Measurements from ENCODE around the gene RBMS2. TPM values are rescaled to one million over a fixed set of nuclear protein-coding genes. Genes with fewer than 3 reads are reported as not detected.
A peak's percentile ranks its signal among the peaks of the same experiment; 100 is the strongest.

RBMS2 gene
- total RNA-seq, result 10 to 100 TPM; 14.5 to 88.0 (median 29.1) TPM

- Histone ChIP-seq H3K27ac (peak within 1 kb of the TSS; percentile 90), H3K36me3 (no peaks in the 10 kb centered on the region), H3K4me1 (peaks cover 45% of the 10 kb centered on the region), H3K9me3 (no peaks in the 10 kb centered on the region), H3K27me3 (no peaks in the 10 kb centered on the region), H3K4me3 (peak within 1 kb of the TSS; percentile 62)
- 5% methylated on average over 15 of the region's 15 CpGs for WGBS
- TF ChIP-seq POLR2A (IDR thresholded peaks at IDR 0.05), result no peak
- TF ChIP-seq POLR2AphosphoS5 (IDR thresholded peaks at IDR 0.05), result no peak
- no peak for TF ChIP-seq EP300 (IDR thresholded peaks at IDR 0.05)
- TF ChIP-seq CTCF (IDR thresholded peaks at IDR 0.05), result no peak
- DNase-seq (ENCODE audit: low spot score in 2 of 2), result peak; percentile 85 to 86
Measured at GRCh38 chr12:56521590-56522371, at the start of gene RBMS2. TSS of gene RBMS2 (plus strand) at chr12:56521820. CDS start at chr12:56522024, 204 bp downstream.

GRCh38 chr12:56474389-56474788 is 47.2 kb upstream of the RBMS2 start:
- WGBS, result 94% methylated on average over 9 of the region's 9 CpGs
- Histone ChIP-seq H3K9me3 (no peaks in the 10 kb centered on the region), H3K4me3 (no peak overlapping the region), H3K27ac (no peak overlapping the region), H3K27me3 (no peaks in the 10 kb centered on the region), H3K4me1 (peaks cover 8% of the 10 kb centered on the region), H3K36me3 (peaks cover 6% of the 10 kb centered on the region)
- TF ChIP-seq POLR2AphosphoS5 (IDR thresholded peaks at IDR 0.05) (no peak), POLR2A (IDR thresholded peaks at IDR 0.05) (no peak), CTCF (IDR thresholded peaks at IDR 0.05) (no peak), EP300 (IDR thresholded peaks at IDR 0.05) (no peak)
- no peak for DNase-seq (ENCODE audit: low spot score in 2 of 2)

- peaks cover 6% of the 10 kb centered on the region for H3K36me3 ChIP-seq
- H3K27me3 ChIP-seq, result no peaks in the 10 kb centered on the region
- no peak overlapping the region for H3K27ac ChIP-seq
- no peak overlapping the region for H3K4me3 ChIP-seq
- WGBS, result 79% methylated on average over 6 of the region's 6 CpGs
- no peaks in the 10 kb centered on the region for H3K4me1 ChIP-seq
- TF ChIP-seq POLR2AphosphoS5 (IDR thresholded peaks at IDR 0.05) (no peak), POLR2A (IDR thresholded peaks at IDR 0.05) (no peak), CTCF (IDR thresholded peaks at IDR 0.05) (no peak), EP300 (IDR thresholded peaks at IDR 0.05) (no peak)
- no peaks in the 10 kb centered on the region for H3K9me3 ChIP-seq
- no peak for DNase-seq (ENCODE audit: low spot score in 2 of 2)
Measured at GRCh38 chr12:56476143-56476542, 45.5 kb upstream of the RBMS2 start.

GRCh38 chr12:56476972-56477432 is 44.6 kb upstream of the RBMS2 start:
- Histone ChIP-seq H3K27ac (no peak overlapping the region), H3K9me3 (no peaks in the 10 kb centered on the region), H3K4me3 (no peak overlapping the region), H3K36me3 (peaks cover 4% of the 10 kb centered on the region), H3K27me3 (no peaks in the 10 kb centered on the region), H3K4me1 (no peaks in the 10 kb centered on the region)
- TF ChIP-seq POLR2A (IDR thresholded peaks at IDR 0.05), result no peak
- TF ChIP-seq EP300 (IDR thresholded peaks at IDR 0.05), result no peak
- no peak for TF ChIP-seq CTCF (IDR thresholded peaks at IDR 0.05)
- TF ChIP-seq POLR2AphosphoS5 (IDR thresholded peaks at IDR 0.05), result no peak
- DNase-seq (ENCODE audit: low spot score in 2 of 2), result no peak
- no CpG with 5 or more reads among the region's 1 CpG for WGBS

- H3K27ac ChIP-seq, result no peak overlapping the region
- H3K36me3 ChIP-seq, result peaks cover 2% of the 10 kb centered on the region
- TF ChIP-seq POLR2AphosphoS5 (IDR thresholded peaks at IDR 0.05), result no peak
- no peak for TF ChIP-seq POLR2A (IDR thresholded peaks at IDR 0.05)
- TF ChIP-seq CTCF (IDR thresholded peaks at IDR 0.05), result no peak
- no peak for TF ChIP-seq EP300 (IDR thresholded peaks at IDR 0.05)
- no peaks in the 10 kb centered on the region for H3K27me3 ChIP-seq
- H3K4me3 ChIP-seq, result no peak overlapping the region
- 89% methylated on average over 6 of the region's 6 CpGs for WGBS
- no peaks in the 10 kb centered on the region for H3K4me1 ChIP-seq
- H3K9me3 ChIP-seq, result no peaks in the 10 kb centered on the region
- no peak for DNase-seq (ENCODE audit: low spot score in 2 of 2)
Measured at GRCh38 chr12:56477521-56478225, 43.9 kb upstream of the RBMS2 start.
